NB4 (cell line): Measurements from ENCODE around the gene YPEL1.

Source experiments
- CTCF ChIP-seq: IDR thresholded peaks from one replicate; pipeline ENCODE4 v1.5.1; 2012; ENCODE audit warnings: low read depth, low read length
- MAX ChIP-seq: IDR thresholded peaks from 2 replicates; pipeline ENCODE4 v1.6.1; 2011; ENCODE audit warnings: low read depth, low read length
- POLR2A ChIP-seq: IDR thresholded peaks from 2 replicates; pipeline ENCODE4 v1.6.1; 2011; ENCODE audit warnings: mild to moderate bottlenecking; ENCODE audit not compliant: insufficient read length; ENCODE audit errors: extremely low read depth

GRCh38 chr22:21685164-21685513 is 50.5 kb downstream of the YPEL1 start:
- no peak for TF ChIP-seq CTCF
- no peak for TF ChIP-seq MAX
- no peak for TF ChIP-seq POLR2A
